Loucy (cell line): ENCODE results near the gene THEM5.
"Not testable (repeated sequence)": the region's sequence is repeated elsewhere in the genome, so short reads cannot be mapped to it uniquely, and the experiment has no call there.

ENCODE experiments used
- H2AFZ ChIP-seq: fragments of 200-600 bp; sonication (generic); 2 replicates; pipeline ENCODE4 v1.6.0; 2016; ENCODE audit warnings: antibody characterized with exemption, mild to moderate bottlenecking, low read length, moderate library complexity
- H3F3A ChIP-seq: fragments of 200-600 bp; 2 replicates; pipeline ENCODE4 v1.6.0; 2016; ENCODE audit warnings: antibody characterized with exemption, low read depth, mild to moderate bottlenecking
- H3K27me3 ChIP-seq: fragments of 200-600 bp; sonication (generic); 2 replicates; pipeline ENCODE4 v1.6.1; 2014; ENCODE audit warnings: low read length, mild to moderate bottlenecking; ENCODE audit not compliant: insufficient read depth, poor library complexity, severe bottlenecking
- H3K36me3 ChIP-seq: fragments of 200-600 bp; sonication (generic); 2 replicates; pipeline ENCODE4 v1.6.1; 2016; ENCODE audit warnings: low read length; ENCODE audit not compliant: insufficient read depth
- H3K4me1 ChIP-seq: fragments of 200-600 bp; sonication (generic); 2 replicates; pipeline ENCODE4 v1.5.1; 2014; ENCODE audit warnings: low read length, mild to moderate bottlenecking; ENCODE audit not compliant: insufficient read depth, poor library complexity, severe bottlenecking
- H3K4me2 ChIP-seq: fragments of 200-600 bp; sonication (generic); 2 replicates; pipeline ENCODE4 v1.6.0; 2014; ENCODE audit warnings: antibody characterized with exemption, low read length, low read depth, mild to moderate bottlenecking; ENCODE audit not compliant: poor library complexity, severe bottlenecking
- H3K4me3 ChIP-seq: fragments of 200-600 bp; sonication (generic); 2 replicates; pipeline ENCODE4 v1.5.1; 2014; ENCODE audit warnings: low read length, mild to moderate bottlenecking, mixed read lengths; ENCODE audit not compliant: poor library complexity, severe bottlenecking
- H3K79me2 ChIP-seq: fragments of 200-600 bp; sonication (generic); 2 replicates; pipeline ENCODE4 v1.6.1; 2014; ENCODE audit warnings: low read length; ENCODE audit not compliant: insufficient read depth
- H3K9ac ChIP-seq: fragments of 200-600 bp; sonication (generic); 2 replicates; pipeline ENCODE4 v1.6.0; 2014; ENCODE audit warnings: mild to moderate bottlenecking, low read depth, low read length, moderate library complexity; ENCODE audit not compliant: poor library complexity, severe bottlenecking
- H3K9me2 ChIP-seq: fragments of 200-600 bp; sonication (generic); replicated peaks from 2 replicates; pipeline ENCODE4 v1.6.1; 2016; ENCODE audit warnings: low read depth, low read length, mixed read lengths
- H3K9me3 ChIP-seq: fragments of 200-600 bp; sonication (generic); 2 replicates; pipeline ENCODE4 v1.6.1; 2014; ENCODE audit warnings: mild to moderate bottlenecking, antibody characterized with exemption, low read length, low read depth; ENCODE audit not compliant: insufficient read depth
- H4K20me1 ChIP-seq: fragments of 200-600 bp; sonication (generic); 2 replicates; pipeline ENCODE4 v1.6.0; 2014; ENCODE audit warnings: antibody characterized with exemption, low read length, mild to moderate bottlenecking; ENCODE audit not compliant: insufficient read depth, poor library complexity, severe bottlenecking
- CTCF ChIP-seq: fragments of 200-600 bp; sonication (generic); conservative IDR thresholded peaks from 2 replicates; pipeline ENCODE4 v1.5.1; 2014; ENCODE audit warnings: mild to moderate bottlenecking, antibody characterized with exemption, low read length
- EZH2phosphoT487 ChIP-seq: fragments of 200-600 bp; IDR thresholded peaks from 2 replicates; pipeline ENCODE4 v1.6.1; 2018; ENCODE audit warnings: antibody characterized with exemption, mild to moderate bottlenecking, moderate library complexity, borderline replicate concordance

The THEM5 gene

GRCh38 chr1:151858030-151858746, 4.7 kb upstream of the THEM5 start:
- H3K9me2 ChIP-seq = no peaks in the 10 kb centered on the region
- no peak overlapping the region for H2AFZ ChIP-seq
- no peaks in the 10 kb centered on the region for H3K9me3 ChIP-seq
- H3K79me2 ChIP-seq = no peaks in the 10 kb centered on the region
- no peaks in the 10 kb centered on the region for H3K27me3 ChIP-seq
- H3K4me3 ChIP-seq = no peak overlapping the region
- no peak overlapping the region for H3K9ac ChIP-seq
- no peaks in the 10 kb centered on the region for H3K4me1 ChIP-seq
- no peaks in the 10 kb centered on the region for H4K20me1 ChIP-seq
- H3K4me2 ChIP-seq = no peak overlapping the region
- no peaks in the 10 kb centered on the region for H3K36me3 ChIP-seq
- TF ChIP-seq EZH2phosphoT487 (no peak), CTCF (no peak)
- H3F3A ChIP-seq = no peaks in the 10 kb centered on the region

GRCh38 chr1:151855933-151856332, 2.4 kb upstream of the THEM5 start:
- no peak overlapping the region for H3K4me3 ChIP-seq
- no peaks in the 10 kb centered on the region for H3F3A ChIP-seq
- no peaks in the 10 kb centered on the region for H3K79me2 ChIP-seq
- H3K9ac ChIP-seq = no peak overlapping the region
- no peaks in the 10 kb centered on the region for H3K9me2 ChIP-seq
- no peaks in the 10 kb centered on the region for H3K27me3 ChIP-seq
- no peaks in the 10 kb centered on the region for H3K4me1 ChIP-seq
- no peaks in the 10 kb centered on the region for H4K20me1 ChIP-seq
- no peak overlapping the region for H3K4me2 ChIP-seq
- no peaks in the 10 kb centered on the region for H3K36me3 ChIP-seq
- H3K9me3 ChIP-seq = no peaks in the 10 kb centered on the region
- H2AFZ ChIP-seq = no peak overlapping the region
- TF ChIP-seq EZH2phosphoT487 = no peak
- no peak for TF ChIP-seq CTCF

GRCh38 chr1:151855516-151855915, 2.0 kb upstream of the THEM5 start:
- H3K79me2 ChIP-seq, H3K9ac ChIP-seq, H3K27me3 ChIP-seq, H2AFZ ChIP-seq, H3K4me3 ChIP-seq, H3K4me2 ChIP-seq, H3K36me3 ChIP-seq, H3F3A ChIP-seq, H4K20me1 ChIP-seq, H3K9me3 ChIP-seq, H3K9me2 ChIP-seq, H3K4me1 ChIP-seq: not testable (repeated sequence)

- no peaks in the 10 kb centered on the region for H3K27me3 ChIP-seq
- H3F3A ChIP-seq = no peaks in the 10 kb centered on the region
- H4K20me1 ChIP-seq = no peaks in the 10 kb centered on the region
- TF ChIP-seq EZH2phosphoT487 (no peak), CTCF (no peak)
- H3K36me3 ChIP-seq = no peaks in the 10 kb centered on the region
- H3K4me2 ChIP-seq = no peak overlapping the region
- H3K4me1 ChIP-seq = no peaks in the 10 kb centered on the region
- H3K79me2 ChIP-seq = no peaks in the 10 kb centered on the region
- H2AFZ ChIP-seq = no peak overlapping the region
- H3K9ac ChIP-seq = no peak overlapping the region
- no peaks in the 10 kb centered on the region for H3K9me3 ChIP-seq
- no peaks in the 10 kb centered on the region for H3K9me2 ChIP-seq
- H3K4me3 ChIP-seq = no peak overlapping the region
Observed at GRCh38 chr1:151854658-151855057, 1.1 kb upstream of the THEM5 start.
